Hematopoietic multipotent progenitor cell treated with erythropoietin and hydrocortisone succinate and interleukin-3 and kit ligand, for 17 days (in vitro differentiated cells): Measurements from ENCODE around the gene CLRN3.

Experiments used
- DNase-seq: peaks from one replicate; pipeline ENCODE4 v3.0.0-alpha.2; 2015; ENCODE audit warnings: low spot score

The CLRN3 gene

GRCh38 chr10:127874671-127875448, 17.9 kb downstream of the CLRN3 start:
- no peak for DNase-seq

- DNase-seq, result no peak
Observed at GRCh38 chr10:127873901-127874470, 18.8 kb downstream of the CLRN3 start.

DNA sequence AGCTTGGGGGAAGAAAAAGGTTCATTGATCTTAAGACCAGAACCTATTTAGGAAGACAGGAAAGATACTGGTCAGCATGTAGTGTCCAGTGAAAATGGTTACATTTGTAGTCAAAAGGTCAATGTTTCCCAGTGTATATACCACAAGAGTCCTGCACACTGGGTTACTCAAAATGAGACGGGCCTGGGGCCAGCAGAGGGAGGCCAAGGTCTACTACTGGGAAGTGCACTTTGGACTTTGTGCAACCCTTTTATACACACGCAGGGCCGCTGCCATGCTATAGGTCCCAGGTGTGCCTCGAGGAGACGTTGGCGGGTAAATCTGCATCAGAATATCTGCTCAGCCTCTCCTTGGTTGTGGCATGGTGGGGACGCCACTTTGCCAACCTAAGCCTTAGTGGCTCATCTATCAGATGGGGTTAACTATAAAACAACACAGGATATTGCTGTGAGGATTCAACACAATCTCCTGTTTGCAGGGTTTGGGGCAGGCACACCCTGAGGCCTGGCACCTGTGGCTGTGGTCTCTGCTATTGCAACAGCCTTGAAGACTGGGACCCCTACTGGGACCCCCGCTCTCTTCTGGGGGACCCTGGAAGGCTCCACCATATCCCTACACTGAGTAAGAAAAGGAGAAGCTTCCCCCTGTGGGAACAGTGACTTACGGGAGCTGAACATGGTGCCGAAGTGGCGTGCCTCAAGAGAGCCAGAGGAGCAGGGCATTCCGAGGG, 19.7 kb downstream of the CLRN3 start:
- no peak for DNase-seq

- no peak for DNase-seq
Observed at GRCh38 chr10:127872011-127872761, 20.6 kb downstream of the CLRN3 start.

DNA sequence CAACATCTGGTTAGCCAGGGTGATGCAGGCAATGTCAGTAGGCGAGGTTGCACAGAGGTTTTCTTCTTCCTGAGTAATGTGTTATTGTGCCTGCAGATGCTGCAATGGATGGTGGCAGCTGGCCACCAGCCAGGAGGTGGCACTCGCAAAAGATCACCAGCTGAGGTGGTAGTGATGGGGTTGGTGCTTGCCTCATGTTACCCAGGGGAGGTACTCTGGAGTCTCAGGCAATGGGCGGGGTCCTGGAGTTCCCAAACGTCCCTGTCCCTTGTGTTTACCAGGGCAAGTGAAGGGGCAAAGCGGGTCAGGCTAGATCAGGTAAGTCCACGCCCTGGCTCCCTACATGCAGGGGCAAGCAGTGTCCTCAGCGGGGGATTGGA, 21.1 kb downstream of the CLRN3 start:
- DNase-seq, result no peak

GRCh38 chr10:127869329-127869728, 23.4 kb downstream of the CLRN3 start:
- DNase-seq, result no peak

GRCh38 chr10:127867805-127868204, 24.9 kb downstream of the CLRN3 start:
- DNase-seq, result no peak

DNA sequence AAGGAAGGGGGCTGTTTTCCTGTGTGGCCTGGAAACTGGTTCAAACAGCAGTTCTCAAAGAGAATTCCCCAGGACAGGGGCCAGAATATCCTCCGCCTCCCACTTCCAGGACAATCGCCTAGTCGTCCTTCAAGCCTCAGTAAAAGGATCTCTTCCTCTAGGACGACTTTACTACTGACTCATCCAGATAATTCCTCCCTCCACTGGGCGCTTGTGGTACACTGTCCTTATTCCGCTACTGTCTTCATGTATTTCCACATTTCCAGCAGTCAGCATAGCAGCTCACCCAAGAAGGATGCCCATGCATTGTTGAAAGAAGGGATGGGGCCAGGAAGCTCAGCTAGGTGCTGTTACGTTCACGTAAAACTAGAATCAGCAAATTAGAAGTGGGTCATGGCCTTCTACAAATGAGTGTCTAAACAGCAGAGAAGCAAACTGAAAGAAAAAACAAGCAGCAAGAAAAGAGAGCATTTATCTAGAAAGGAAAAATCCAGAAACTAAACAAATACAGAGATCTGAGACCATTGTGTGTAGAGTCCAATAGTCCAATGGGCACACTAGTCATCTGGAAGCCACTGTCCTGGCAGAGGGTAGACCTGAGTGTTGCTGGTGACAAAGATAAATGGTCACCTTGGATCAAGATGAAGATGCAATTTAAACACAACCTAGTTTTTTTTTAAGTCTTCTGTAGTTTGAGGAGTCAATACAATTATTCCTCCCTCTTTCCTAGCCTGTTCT, 26.3 kb downstream of the CLRN3 start:
- no peak for DNase-seq

DNA sequence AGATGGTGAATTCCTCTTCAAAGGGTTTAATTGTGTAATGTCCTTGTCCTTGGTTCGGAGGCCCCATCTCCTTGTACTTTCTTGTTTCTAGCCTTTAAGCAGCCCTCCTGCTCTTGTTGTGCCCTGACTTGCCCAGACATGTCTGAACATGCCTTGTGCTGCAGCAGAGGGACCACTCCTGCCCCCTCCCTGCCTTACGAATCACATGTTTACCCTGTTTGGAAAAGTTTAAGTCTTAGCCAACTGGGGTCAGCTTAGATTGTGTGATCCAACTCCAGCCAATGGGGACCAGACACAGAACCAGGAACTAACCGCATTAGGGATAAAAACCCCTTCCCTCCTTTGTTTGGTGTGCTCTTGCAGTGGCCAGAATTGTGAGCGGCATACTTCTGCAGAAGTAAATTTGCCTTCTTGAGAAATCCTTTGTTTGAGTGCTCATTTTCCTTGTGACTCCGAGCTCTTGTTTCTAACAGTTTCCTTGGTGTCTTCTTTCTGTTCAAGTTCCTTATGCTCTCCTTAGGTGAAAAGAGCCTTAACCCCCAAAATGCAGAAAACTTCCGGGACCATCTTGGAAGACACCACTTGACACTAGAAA, 29.4 kb downstream of the CLRN3 start:
- DNase-seq, result no peak

DNA sequence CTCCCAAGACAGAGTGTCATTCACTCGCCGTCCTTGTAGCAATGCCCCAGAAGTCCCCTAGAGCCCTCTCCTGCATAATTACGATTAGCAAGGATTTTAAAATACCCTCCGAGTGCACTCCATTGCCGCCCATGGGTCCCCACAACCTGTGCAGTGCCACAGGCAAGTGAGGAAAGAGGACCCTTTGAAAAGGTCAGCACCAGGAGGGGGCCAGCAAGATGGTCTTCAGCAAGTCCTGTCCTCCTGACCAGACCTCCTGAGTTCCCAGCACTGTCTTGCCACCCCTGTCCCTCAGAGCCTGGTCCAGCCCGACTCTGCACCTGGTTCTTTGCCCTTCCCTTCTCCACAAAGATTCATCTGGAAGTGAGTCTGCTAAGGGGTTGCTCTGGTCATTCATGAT, 32.1 kb downstream of the CLRN3 start:
- no peak for DNase-seq

DNA sequence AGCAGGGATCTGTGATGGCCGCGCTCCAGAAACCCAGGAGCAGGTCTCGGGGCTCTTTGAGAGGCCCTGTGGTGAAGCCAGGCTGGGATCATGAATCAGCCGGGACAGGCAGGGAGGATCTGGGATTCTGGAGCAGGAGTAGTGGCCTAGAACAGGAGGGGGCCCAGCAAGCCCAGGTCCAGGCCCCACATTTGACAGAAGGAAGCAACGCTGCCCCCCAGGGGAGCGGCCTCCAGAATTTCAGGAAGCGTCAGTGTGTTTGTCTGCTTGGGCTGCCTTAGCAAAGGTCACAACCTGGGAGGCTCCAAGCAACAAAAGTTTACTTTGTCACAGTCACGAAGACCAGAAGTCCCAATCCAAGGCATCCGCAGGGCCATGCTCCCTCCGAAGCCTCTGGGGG, 36.8 kb downstream of the CLRN3 start:
- no peak for DNase-seq

- DNase-seq, result no peak
Observed at GRCh38 chr10:127855591-127855881, 37.2 kb downstream of the CLRN3 start.

DNA sequence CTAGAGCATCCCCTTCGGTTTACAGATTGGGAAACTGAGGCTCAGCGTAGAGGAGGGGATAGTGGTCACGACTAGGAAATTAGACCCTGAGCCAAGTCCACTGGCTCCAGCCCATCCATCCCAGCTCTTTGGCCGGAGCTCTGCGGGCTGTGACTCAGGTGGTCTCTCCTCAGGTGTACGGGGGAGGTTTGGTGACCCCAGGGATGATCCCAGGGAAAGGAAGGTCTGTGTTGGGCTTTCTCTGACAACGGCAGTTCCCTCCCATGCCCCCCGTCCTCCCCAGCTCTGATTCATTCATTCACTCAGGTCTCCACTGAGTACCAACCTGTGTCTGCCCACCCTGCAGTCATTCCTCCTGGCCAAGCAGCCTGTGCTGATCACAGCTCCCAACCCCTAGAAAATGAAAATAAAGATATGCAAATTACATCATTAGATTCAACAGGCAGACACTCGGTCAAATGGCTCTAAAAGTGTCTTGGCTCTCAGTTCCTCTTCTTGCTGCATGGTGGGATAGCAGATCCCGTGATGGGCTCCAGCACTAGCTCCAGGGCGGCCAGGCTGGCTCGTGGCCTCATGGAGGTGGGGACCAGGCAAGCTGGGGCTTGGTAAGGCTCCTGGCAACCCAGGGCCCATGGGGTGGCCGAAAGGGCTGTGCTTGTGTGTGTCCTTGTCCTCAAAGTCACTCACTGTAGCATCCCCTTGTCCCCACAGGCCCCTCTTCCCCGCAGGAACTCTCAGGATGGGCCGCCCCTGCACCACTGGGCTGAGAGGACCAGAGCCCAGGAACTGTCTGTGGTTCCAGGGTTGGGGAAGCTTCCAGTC, 37.8 kb downstream of the CLRN3 start:
- no peak for DNase-seq

DNA sequence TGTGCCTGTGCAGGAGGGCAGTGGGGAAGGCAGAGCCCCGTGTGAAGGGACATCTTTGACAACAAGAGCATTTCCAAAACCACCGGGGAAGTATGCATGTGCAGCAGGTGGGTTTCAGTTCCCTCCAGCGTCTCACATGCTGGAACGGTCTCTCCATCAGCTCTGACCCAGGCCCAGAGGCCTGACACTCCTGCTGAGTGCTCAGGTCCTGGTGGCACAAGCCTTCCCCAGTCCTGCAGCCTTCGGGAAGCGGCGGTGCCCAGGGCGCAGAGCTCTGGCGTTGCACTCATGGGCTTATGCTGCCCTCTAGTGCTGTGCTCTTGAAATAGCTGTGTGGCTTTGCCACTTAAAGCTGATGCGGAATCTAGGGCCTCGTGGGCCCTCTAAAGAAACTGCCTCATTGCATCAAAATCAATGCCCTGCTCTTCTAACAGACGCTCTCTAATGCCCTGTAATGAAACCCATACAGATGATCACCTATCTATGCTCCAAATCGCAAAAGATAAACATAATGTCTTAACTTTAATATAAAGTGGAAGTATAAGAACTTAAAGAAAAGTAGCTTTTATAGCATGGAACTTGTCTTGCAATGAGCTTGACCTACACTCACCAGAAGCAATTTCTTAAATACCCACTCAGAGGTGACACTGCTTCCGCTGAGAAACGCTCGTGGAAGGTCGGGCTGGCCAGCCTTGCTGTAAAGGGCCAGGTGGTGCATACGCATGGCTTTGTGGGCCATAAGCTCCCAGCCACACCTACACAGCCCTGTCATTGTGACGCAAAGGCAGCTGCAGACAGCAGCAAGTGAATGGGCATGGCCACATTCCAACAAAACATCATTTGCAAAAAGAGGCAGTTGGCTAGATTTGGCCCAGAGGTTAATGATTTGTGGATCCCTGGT, 38.6 kb downstream of the CLRN3 start:
- DNase-seq, result no peak

DNA sequence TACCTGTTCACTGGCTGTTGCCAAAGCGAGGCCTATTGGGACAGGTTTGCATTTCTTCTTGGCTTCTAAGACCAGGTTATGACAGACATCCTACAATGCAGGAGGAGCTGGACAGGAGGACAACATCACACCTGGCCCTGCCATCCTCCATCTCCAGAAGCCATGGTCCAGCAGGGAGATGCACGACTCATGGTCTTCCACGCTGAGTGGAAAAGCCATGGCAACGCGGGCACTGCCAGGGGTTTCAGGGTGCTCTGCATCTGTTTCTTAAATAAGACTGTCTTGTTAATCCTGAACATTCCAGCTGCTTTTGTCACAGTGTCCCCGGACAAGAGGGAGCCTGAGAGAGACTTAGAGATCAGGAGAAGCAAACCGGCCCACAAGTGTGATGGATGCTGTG, 40.3 kb downstream of the CLRN3 start:
- no peak for DNase-seq

DNA sequence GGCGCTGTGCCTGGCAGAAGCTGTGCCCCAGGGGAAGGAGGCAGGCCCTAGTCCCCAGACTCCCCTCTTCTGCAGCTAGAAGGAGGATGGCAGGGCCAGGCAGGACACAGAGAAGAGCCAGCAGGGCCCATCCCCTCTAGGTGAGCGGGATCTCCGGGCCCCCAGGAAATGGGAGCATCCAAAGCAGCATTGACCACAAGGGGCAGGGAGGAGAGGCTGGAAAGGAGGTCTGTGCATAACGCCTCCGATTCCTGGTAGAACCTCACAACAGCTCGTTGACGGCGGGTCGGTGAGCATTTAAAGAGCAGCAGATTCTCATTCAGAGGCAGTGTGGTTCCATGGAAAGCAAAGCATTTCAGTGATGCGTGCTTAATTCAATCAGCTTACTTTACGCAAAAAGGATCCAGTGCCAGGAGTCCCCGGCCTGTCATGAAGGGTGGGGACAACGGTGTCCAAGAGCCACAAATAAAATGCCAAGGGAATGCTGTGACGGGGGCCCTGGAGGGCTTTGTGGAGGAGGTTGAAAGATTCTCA, 41.0 kb downstream of the CLRN3 start:
- no peak for DNase-seq

DNA sequence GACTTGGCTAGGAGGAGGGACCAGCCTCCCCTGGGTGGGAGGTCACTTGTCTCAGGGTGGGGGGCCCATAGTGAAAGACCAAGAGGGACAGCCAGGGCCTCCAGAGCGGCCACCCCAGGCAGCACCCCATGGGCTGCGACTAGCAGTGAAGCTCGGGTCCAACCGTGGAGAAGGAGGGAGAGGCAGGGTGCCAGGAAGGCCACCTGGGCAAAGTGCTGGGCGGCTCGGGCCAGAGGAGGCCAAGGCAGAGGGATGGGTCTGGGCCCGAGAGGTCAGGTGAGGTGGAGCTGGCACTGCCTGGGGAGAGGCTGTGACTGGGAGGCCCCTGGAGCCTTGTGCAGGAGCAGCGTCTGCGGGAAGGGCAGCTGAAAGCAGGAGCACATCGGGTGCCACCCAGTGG, 41.8 kb downstream of the CLRN3 start:
- no peak for DNase-seq

DNA sequence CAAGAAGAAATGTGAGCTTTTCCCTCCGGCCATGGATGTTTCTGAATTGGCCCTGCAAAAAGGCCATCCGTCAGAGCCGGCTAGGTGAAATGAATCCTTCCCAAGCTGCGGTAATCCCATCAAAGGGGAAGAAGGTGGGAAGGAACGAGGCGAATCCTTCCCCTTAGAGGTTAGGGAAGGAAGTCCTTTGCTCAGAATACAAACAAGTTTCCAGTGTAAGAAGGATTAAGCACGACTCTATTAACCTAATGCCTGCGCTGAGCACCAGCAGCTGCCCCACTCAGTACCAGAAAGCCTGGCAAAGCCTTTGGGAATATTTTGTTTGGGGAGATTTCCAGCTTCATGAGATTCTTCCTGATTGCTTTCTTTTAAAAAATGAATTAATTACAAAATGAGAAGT, 42.8 kb downstream of the CLRN3 start:
- DNase-seq, result no peak

GRCh38 chr10:127849224-127849623, 43.5 kb downstream of the CLRN3 start:
- no peak for DNase-seq

DNA sequence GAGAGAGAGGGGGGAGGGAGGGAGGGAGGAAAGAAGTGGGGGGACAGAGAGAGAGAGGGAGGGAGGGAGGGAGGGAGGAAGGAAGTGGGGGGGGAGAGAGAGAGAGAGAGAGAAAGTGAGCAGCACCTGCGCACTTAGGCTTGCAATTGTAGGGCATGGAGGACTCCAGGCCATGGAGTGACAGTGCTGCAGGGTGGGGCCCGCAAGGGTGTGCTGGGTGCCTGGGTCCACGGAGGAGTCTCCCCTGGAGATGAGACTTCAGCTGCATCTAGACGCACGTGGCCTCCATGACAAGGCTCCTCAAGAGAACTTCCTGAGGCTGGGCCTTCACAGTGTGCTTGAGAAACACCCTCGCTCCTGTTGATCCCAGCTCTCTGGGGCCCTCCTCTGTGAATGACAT, 44.5 kb downstream of the CLRN3 start:
- no peak for DNase-seq
